ENCODE results near the gene CDC5L.

DNA sequence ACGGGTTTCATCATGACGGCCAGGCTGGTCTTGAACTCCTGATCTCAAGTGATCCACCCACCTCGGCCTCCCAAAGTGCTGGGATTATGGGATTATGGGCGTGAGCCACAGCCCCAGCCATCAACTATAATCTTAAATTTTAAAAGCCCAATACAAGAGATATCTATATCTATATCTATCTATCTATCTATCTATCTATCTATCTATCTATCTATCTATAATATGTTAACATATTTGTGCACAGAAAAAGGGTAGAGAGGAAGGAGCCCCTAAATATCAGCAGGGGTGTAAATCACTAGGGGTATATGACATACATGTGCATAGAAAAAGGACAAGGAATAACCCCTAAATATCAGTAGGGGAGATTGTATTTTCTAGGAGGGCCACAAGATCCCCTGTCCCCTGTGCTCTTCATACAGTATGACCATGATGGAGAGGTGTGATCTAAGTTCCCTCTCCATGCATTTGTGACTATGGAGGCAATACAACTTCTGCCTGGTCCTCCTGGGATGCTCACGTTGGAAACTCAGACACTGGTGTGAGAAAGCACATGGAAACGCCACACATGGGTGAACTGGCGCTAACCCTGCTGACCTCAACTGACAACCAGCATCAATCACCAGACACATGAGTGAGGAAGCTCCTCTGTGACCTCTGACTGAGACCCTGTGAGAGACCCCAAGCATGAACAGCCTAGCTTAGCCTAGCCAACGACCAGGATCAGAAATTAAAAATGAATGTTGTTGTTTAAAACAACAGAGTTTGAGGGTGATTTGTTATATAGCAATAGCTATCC, 46.2 kb upstream of the CDC5L start:
- TF ChIP-seq RELA (CRISPR knock-in tag; IDR thresholded peaks at IDR 0.05), result no peak
- TF ChIP-seq, protein P1, sequence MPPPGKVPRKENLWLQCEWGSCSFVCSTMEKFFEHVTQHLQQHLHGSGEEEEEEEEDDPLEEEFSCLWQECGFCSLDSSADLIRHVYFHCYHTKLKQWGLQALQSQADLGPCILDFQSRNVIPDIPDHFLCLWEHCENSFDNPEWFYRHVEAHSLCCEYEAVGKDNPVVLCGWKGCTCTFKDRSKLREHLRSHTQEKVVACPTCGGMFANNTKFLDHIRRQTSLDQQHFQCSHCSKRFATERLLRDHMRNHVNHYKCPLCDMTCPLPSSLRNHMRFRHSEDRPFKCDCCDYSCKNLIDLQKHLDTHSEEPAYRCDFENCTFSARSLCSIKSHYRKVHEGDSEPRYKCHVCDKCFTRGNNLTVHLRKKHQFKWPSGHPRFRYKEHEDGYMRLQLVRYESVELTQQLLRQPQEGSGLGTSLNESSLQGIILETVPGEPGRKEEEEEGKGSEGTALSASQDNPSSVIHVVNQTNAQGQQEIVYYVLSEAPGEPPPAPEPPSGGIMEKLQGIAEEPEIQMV (CRISPR knock-in tag; IDR thresholded peaks at IDR 0.05; ENCODE audit: low read depth), result no peak
- TF ChIP-seq TCF7 (IDR thresholded peaks at IDR 0.05; ENCODE audit: low read depth), result no peak
- TF ChIP-seq MAX (IDR thresholded peaks at IDR 0.05), result no peak
- no peak for TF ChIP-seq ZNF431 (CRISPR knock-in tag; IDR thresholded peaks at IDR 0.05; ENCODE audit: borderline replicate concordance, low read depth)
- TF ChIP-seq NCOR1 (IDR thresholded peaks at IDR 0.05; ENCODE audit: borderline replicate concordance, low read length), result no peak
- no peak for TF ChIP-seq HNRNPUL1 (IDR thresholded peaks at IDR 0.05; ENCODE audit: low read depth, low read length)
- TF ChIP-seq ELF3 (CRISPR knock-in tag; IDR thresholded peaks at IDR 0.05), result no peak
- TF ChIP-seq NFYB (CRISPR knock-in tag; IDR thresholded peaks at IDR 0.05), result no peak
- no peak for TF ChIP-seq RAD21 (CRISPR knock-in tag; IDR thresholded peaks at IDR 0.05)
- TF ChIP-seq GTF2F1 (IDR thresholded peaks at IDR 0.05; ENCODE audit: low read length), result no peak
